PFSK-1 (cell line): ENCODE results near the gene MYO1G.

ENCODE experiments used
- POLR2AphosphoS5 ChIP-seq: IDR thresholded peaks from 2 replicates; pipeline ENCODE4 v1.6.1; 2012; ENCODE audit warnings: low read depth, mild to moderate bottlenecking, control low read depth, low read length, moderate library complexity
- SIN3A ChIP-seq: IDR thresholded peaks from 2 replicates; pipeline ENCODE4 v1.6.1; 2012; ENCODE audit warnings: mild to moderate bottlenecking, low read length, moderate library complexity, borderline replicate concordance; ENCODE audit not compliant: insufficient read depth
- TAF1 ChIP-seq: IDR thresholded peaks from 2 replicates; pipeline ENCODE4 v1.6.1; 2012; ENCODE audit warnings: low read length, control low read depth, borderline replicate concordance; ENCODE audit not compliant: insufficient read depth

- no peak for TF ChIP-seq POLR2AphosphoS5
- no peak for TF ChIP-seq SIN3A
- TF ChIP-seq TAF1: no peak
Measured at GRCh38 chr7:45028138-45028919, 49.5 kb upstream of the MYO1G start.
